ENCODE measurements around the gene FBXO34.

DNA sequence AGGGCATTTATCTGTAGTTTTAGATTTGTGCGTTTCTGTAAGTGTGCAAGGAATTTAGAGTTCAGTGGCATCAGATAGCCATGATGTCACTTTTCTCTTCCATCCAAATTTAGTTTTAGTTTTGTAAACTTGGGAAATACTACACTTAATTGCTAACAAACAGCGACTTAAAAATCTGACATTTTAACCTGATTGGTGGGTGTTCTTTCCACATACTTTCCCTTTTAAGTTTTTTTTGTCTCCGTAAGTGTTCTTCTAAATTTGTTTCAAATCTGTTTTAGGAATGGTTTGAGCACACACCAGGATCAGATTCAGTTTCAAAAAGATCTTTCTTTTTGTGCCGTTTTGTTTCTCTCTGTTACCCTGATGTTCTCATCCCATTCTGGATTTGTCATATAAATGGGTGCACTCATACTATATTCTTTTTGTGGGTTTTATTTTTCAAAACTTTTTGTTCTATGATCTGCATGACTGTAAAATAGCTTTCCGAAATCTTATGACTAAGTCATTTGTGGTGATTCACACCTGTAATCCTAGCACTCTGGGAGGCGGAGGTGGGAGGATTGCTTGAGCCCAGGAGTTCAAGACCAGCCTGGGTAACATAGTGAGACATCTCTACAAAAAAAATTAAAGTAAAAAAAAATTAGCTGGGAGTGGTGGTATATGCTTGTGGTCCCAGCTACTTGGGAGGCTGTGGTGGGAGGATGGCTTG lies 58.9 kb downstream of the FBXO34 start:
- TF ChIP-seq POLR2AphosphoS5 (IDR thresholded peaks at IDR 0.05) (no peak), EP300 (IDR thresholded peaks at IDR 0.05) (no peak)
- TF ChIP-seq, protein P1, sequence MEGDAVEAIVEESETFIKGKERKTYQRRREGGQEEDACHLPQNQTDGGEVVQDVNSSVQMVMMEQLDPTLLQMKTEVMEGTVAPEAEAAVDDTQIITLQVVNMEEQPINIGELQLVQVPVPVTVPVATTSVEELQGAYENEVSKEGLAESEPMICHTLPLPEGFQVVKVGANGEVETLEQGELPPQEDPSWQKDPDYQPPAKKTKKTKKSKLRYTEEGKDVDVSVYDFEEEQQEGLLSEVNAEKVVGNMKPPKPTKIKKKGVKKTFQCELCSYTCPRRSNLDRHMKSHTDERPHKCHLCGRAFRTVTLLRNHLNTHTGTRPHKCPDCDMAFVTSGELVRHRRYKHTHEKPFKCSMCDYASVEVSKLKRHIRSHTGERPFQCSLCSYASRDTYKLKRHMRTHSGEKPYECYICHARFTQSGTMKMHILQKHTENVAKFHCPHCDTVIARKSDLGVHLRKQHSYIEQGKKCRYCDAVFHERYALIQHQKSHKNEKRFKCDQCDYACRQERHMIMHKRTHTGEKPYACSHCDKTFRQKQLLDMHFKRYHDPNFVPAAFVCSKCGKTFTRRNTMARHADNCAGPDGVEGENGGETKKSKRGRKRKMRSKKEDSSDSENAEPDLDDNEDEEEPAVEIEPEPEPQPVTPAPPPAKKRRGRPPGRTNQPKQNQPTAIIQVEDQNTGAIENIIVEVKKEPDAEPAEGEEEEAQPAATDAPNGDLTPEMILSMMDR (IDR thresholded peaks at IDR 0.05): no peak

All from suprapubic skin (tissue), 4 donors.